ENCODE data around the gene CKAP5.

CKAP5 gene

GRCh38 chr11:46877580-46877979 lies 31.5 kb upstream of the CKAP5 start:
- H3K4me3 ChIP-seq (ENCODE audit: control insufficient read depth, low read depth, low read length), result no peak overlapping the region
- no peak for DNase-seq (ENCODE audit: low read depth)
- TF ChIP-seq, protein P1, sequence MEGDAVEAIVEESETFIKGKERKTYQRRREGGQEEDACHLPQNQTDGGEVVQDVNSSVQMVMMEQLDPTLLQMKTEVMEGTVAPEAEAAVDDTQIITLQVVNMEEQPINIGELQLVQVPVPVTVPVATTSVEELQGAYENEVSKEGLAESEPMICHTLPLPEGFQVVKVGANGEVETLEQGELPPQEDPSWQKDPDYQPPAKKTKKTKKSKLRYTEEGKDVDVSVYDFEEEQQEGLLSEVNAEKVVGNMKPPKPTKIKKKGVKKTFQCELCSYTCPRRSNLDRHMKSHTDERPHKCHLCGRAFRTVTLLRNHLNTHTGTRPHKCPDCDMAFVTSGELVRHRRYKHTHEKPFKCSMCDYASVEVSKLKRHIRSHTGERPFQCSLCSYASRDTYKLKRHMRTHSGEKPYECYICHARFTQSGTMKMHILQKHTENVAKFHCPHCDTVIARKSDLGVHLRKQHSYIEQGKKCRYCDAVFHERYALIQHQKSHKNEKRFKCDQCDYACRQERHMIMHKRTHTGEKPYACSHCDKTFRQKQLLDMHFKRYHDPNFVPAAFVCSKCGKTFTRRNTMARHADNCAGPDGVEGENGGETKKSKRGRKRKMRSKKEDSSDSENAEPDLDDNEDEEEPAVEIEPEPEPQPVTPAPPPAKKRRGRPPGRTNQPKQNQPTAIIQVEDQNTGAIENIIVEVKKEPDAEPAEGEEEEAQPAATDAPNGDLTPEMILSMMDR (conservative IDR thresholded peaks at IDR 0.05; ENCODE audit: control insufficient read depth, insufficient read depth, low read depth, low read length), result no peak

- TF ChIP-seq, protein P1 (conservative IDR thresholded peaks at IDR 0.05; ENCODE audit: control insufficient read depth, insufficient read depth, low read depth, low read length), result no peak
- H3K4me3 ChIP-seq (ENCODE audit: control insufficient read depth, low read depth, low read length), result no peak overlapping the region
- no peak for DNase-seq (ENCODE audit: low read depth)
Observed at GRCh38 chr11:46876471-46876870, 30.4 kb upstream of the CKAP5 start.

DNA sequence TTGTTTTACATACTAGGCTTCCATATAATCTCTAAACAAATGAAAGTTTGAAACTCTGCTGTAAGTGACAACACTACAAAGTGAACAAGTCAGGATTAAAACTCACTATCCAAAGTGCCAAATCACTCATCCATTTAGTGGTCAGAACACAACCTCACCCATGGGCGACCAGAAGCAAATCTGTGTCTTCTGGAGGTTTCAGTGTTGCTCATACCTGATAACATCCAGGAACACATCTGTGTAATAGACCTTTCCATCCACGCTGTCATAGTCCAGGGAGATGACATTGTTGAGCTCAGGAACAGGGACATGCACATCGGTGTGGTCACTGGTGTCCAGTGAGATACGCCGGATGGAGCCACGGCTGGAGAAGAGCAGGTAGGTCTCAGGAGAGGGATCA lies 28.5 kb upstream of the CKAP5 start:
- no peak for DNase-seq (ENCODE audit: low read depth)
- no peak overlapping the region for H3K4me3 ChIP-seq (ENCODE audit: control insufficient read depth, low read depth, low read length)
- TF ChIP-seq, protein P1 (conservative IDR thresholded peaks at IDR 0.05; ENCODE audit: control insufficient read depth, insufficient read depth, low read depth, low read length), result no peak

- TF ChIP-seq, protein P1 (conservative IDR thresholded peaks at IDR 0.05; ENCODE audit: control insufficient read depth, insufficient read depth, low read depth, low read length), result no peak
- DNase-seq (ENCODE audit: low read depth), result no peak
- H3K4me3 ChIP-seq (ENCODE audit: control insufficient read depth, low read depth, low read length), result no peak overlapping the region
Observed at GRCh38 chr11:46868912-46869311, 22.8 kb upstream of the CKAP5 start.

DNA sequence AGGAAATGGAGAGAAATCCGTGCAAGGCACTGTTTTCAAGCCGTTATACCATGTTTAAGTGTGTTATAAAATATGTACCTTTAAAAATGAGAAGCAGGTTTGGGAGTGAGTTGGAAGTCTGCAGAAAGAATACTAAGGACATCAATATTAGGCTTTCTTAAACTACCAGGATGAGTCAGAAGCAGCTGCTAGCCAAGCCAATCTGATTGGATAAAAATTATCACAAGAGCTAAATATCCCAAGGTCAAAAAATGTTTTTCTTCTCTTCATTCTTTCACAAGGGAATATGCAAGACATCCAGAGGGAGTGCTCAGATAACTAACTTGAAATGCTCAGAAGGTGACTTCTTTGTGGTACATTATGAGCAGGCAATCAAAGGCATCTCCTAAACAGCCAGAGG lies 19.3 kb upstream of the CKAP5 start:
- TF ChIP-seq, protein P1 (conservative IDR thresholded peaks at IDR 0.05; ENCODE audit: control insufficient read depth, insufficient read depth, low read depth, low read length), result no peak
- peak; percentile 73 for DNase-seq (ENCODE audit: low read depth)
- H3K4me3 ChIP-seq (ENCODE audit: control insufficient read depth, low read depth, low read length), result no peak overlapping the region

DNA sequence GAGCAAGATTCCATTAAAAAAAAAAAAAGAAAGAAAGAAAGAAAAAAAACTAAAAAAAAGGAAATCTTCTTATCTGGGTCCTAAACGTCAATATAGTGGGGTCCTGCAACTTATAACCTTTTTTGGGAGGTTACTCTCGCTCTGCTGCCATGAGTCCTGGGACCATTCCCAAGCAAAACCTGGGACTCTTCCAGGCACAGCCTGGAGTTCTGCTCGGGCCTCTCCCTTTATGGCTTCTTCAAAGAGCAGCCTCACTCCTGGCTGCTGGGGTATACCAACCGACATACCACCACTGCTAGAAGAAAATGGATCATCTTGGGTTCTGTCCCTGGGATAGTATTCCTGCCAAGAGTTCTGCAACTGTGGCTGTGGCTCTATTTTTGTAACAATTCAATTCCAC lies 14.1 kb upstream of the CKAP5 start:
- no peak for DNase-seq (ENCODE audit: low read depth)
- no peak overlapping the region for H3K4me3 ChIP-seq (ENCODE audit: control insufficient read depth, low read depth, low read length)
- TF ChIP-seq, protein P1 (conservative IDR thresholded peaks at IDR 0.05; ENCODE audit: control insufficient read depth, insufficient read depth, low read depth, low read length), result no peak

DNA sequence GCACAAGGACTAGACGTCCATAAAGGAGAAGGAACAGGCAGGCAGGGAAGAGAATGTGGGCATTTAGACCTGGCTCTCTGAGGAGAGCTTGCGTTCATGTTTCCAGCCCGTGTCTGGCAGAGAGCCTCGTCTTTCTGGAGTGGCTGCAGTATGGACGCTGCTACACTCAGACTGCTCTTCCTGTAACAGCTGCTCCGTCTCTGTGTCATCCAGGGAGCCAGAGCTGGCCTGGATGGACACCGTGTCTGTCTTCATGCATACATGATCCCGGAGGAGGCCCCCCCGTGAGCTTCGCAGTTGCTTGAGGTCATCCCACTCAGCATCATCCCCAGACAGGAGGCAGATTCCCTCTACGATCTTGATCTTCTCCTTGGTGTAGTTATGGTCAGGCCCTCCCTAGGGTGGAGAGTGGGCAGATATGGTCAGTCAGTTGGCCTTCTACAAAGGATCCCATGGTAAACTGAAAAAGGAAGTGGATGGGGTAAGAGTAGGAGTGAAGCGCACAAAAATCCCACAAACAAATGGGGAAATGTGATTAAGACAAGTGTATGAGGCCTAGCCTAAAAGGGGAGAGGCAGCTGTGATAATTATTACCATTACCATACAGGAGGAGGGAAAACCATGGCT lies 13.0 kb upstream of the CKAP5 start:
- no peak overlapping the region for H3K4me3 ChIP-seq (ENCODE audit: control insufficient read depth, low read depth, low read length)
- TF ChIP-seq, protein P1 (conservative IDR thresholded peaks at IDR 0.05; ENCODE audit: control insufficient read depth, insufficient read depth, low read depth, low read length), result no peak
- no peak for DNase-seq (ENCODE audit: low read depth)

Measured in fibroblast of mammary gland (primary cell).